ENCODE results near the gene FAM47C.
"Not testable (repeated sequence)": the region's sequence is repeated elsewhere in the genome, so short reads cannot be mapped to it uniquely, and the experiment has no call there.

FAM47C gene

GRCh38 chrX:37008182-37008581 is at the start of gene FAM47C:
TSS of gene FAM47C (plus strand) at chrX:37008366. CDS start at chrX:37008411, 45 bp downstream.
- H3K4me3 ChIP-seq (ENCODE audit: low read depth, low read length); H3K27ac ChIP-seq; DNase-seq; H3K9me3 ChIP-seq (ENCODE audit: severe bottlenecking); H3K36me3 ChIP-seq: not testable (repeated sequence)
- peaks cover 11% of the 10 kb centered on the region for H3K27me3 ChIP-seq (ENCODE audit: insufficient read depth, low read depth, severe bottlenecking)

- no peak for DNase-seq
- no peaks in the 10 kb centered on the region for H3K36me3 ChIP-seq
- H3K9me3 ChIP-seq (ENCODE audit: severe bottlenecking), result no peaks in the 10 kb centered on the region
- no peak overlapping the region for H3K4me3 ChIP-seq (ENCODE audit: low read depth, low read length)
- H3K27ac ChIP-seq, result no peak overlapping the region
- TF ChIP-seq CTCF (IDR thresholded peaks at IDR 0.05; ENCODE audit: low read depth, low read length), result 0 out of 2 replicates have a peak, but pooled peaks have one; percentile 1
- H3K27me3 ChIP-seq (ENCODE audit: insufficient read depth, low read depth, severe bottlenecking), result peaks cover 34% of the 10 kb centered on the region
Observed at GRCh38 chrX:36961590-36961989, 46.6 kb upstream of the FAM47C start.

GRCh38 chrX:36963069-36963808 is 44.9 kb upstream of the FAM47C start:
- H3K27ac ChIP-seq, result no peak overlapping the region
- H3K27me3 ChIP-seq (ENCODE audit: insufficient read depth, low read depth, severe bottlenecking), result peaks cover 24% of the 10 kb centered on the region
- no peak for TF ChIP-seq CTCF (IDR thresholded peaks at IDR 0.05; ENCODE audit: low read depth, low read length)
- no peak overlapping the region for H3K4me3 ChIP-seq (ENCODE audit: low read depth, low read length)
- H3K9me3 ChIP-seq (ENCODE audit: severe bottlenecking), result no peaks in the 10 kb centered on the region
- no peak for DNase-seq
- no peaks in the 10 kb centered on the region for H3K36me3 ChIP-seq

GRCh38 chrX:36963852-36964251 is 44.3 kb upstream of the FAM47C start:
- Histone ChIP-seq H3K27me3 (ENCODE audit: insufficient read depth, low read depth, severe bottlenecking) (peaks cover 18% of the 10 kb centered on the region), H3K4me3 (ENCODE audit: low read depth, low read length) (no peak overlapping the region), H3K9me3 (ENCODE audit: severe bottlenecking) (no peaks in the 10 kb centered on the region), H3K27ac (no peak overlapping the region), H3K36me3 (no peaks in the 10 kb centered on the region)
- no peak for TF ChIP-seq CTCF (IDR thresholded peaks at IDR 0.05; ENCODE audit: low read depth, low read length)
- DNase-seq, result no peak

- Histone ChIP-seq H3K4me3 (ENCODE audit: low read depth, low read length) (no peak overlapping the region), H3K9me3 (ENCODE audit: severe bottlenecking) (no peaks in the 10 kb centered on the region), H3K36me3 (no peaks in the 10 kb centered on the region), H3K27me3 (ENCODE audit: insufficient read depth, low read depth, severe bottlenecking) (no peaks in the 10 kb centered on the region), H3K27ac (no peak overlapping the region)
- TF ChIP-seq CTCF (IDR thresholded peaks at IDR 0.05; ENCODE audit: low read depth, low read length), result no peak
- no peak for DNase-seq
Observed at GRCh38 chrX:36973575-36973974, 34.6 kb upstream of the FAM47C start.

- Histone ChIP-seq H3K27me3 (ENCODE audit: insufficient read depth, low read depth, severe bottlenecking) (no peaks in the 10 kb centered on the region), H3K4me3 (ENCODE audit: low read depth, low read length) (no peak overlapping the region), H3K9me3 (ENCODE audit: severe bottlenecking) (no peaks in the 10 kb centered on the region), H3K36me3 (no peaks in the 10 kb centered on the region), H3K27ac (no peak overlapping the region)
- DNase-seq, result no peak
- no peak for TF ChIP-seq CTCF (IDR thresholded peaks at IDR 0.05; ENCODE audit: low read depth, low read length)
Observed at GRCh38 chrX:36974911-36975310, 33.3 kb upstream of the FAM47C start.

All from WERI-Rb-1 (cell line).